Measurements from ENCODE around the gene THAP4.

DNA sequence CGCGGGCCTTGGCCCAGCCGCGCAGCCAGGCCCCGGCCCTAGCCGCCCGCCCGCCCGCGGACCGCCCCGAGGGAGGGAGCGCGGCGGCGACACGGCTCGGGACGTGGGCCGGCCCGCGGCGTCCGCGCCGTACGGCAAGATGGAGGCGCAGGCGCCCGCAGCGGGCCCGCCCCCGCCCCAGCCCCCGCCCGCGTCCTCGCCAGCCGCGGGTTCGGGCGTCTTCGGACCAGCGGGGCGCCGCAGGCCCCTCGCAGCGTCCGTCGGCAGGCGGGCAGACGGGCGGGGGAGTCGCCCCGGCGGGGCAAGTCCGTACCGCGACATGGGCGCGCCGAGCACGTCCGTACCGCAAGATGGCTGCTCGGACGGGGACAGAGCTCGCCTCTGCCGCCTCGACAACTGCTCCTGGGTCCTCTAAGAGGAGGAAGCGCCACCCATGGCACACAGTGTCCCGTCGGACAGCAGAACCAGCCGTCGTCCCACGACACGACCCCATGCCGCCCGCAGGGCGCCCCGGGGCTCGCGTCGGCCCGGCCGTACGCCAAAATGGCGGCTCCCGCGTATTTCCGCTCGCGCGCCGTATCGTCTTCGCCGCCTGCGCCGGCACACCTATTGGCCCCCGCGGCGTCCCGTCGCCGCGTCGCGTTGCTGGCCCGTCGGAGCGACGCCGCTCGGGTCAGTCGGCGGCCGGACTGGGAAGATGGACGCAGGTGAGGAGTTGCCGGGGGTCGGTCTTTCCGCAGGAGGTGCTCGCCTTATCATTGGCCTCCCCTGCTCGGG lies at the start of gene THAP4, which contains the start of gene ATG4B:
- TF ChIP-seq YY1 (IDR thresholded peaks at IDR 0.05; ENCODE audit: insufficient read depth, insufficient read length) = peak; percentile 97
- no peak for TF ChIP-seq ZNF274 (IDR thresholded peaks at IDR 0.05; ENCODE audit: low read depth, low read length)
- no peak for TF ChIP-seq SUZ12 (IDR thresholded peaks at IDR 0.05; ENCODE audit: extremely low read depth, insufficient read depth, insufficient read length)

Data from NT2/D1 (cell line).